ENCODE measurements around the gene BCAS3.

DNA sequence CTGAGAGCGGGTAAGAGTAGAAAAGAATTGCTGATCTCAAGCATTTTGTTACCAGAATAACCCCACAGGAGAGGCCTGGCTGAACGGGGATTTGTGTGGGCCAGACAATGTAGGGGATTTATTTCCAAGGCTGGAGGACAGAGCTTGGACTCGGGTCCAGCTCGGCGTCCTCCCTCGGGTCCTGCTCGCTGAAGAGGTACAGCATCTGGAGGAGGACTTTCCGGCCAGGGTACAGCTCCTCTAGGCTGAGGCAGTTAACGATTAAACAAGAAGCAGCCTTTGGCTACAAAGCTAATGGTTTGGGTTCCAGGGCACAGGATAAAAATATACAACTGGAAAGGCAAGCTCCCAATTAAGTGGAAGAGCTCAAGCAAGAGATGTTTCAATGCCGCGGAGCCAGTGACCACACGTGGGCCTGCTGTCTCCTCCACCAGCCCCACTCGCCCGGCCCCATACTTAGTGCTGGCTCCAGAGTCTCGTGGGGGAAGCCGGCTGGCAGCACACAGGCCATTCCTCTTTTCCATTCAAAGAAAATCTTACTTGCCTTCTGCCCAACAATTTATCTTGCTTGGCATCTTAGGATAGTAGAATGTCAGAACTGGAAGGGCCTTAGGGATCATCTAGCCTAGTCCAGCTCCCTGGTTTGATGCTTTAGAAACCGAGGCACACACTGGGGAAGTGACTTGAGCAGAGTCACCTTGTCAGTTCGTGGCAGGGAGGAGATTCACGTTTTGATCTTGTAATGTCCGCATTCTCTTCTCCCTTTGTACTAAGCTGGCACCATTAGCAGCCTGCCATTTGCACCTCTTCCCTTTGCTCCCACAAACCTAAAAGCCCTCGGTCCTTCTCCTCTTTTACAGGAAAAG, 636.0 kb downstream of the BCAS3 start:
- TF ChIP-seq EZH2 (IDR thresholded peaks at IDR 0.05; ENCODE audit: insufficient read depth, poor library complexity, severe bottlenecking) (no peak), EZH2phosphoT487 (IDR thresholded peaks at IDR 0.05; ENCODE audit: insufficient read depth, low read depth) (no peak)
